ENCODE measurements around the gene EAF1.

- TF ChIP-seq CTCF (IDR thresholded peaks at IDR 0.05; ENCODE audit: control extremely low read depth in 1 of 3, insufficient read depth in 1 of 3, low read depth in 1 of 3, low read length in 3 of 3) = no peak
- TF ChIP-seq MAFK (IDR thresholded peaks at IDR 0.05; ENCODE audit: low read depth, low read length) = no peak
- no peak for TF ChIP-seq ZNF274 (IDR thresholded peaks at IDR 0.05; ENCODE audit: borderline replicate concordance, extremely low read depth, low read length)
- no peak for TF ChIP-seq EZH2 (IDR thresholded peaks at IDR 0.05; ENCODE audit: low read depth, low read length, severe bottlenecking)
- TF ChIP-seq POLR2AphosphoS5 (IDR thresholded peaks at IDR 0.05; ENCODE audit: low read depth, low read length) = no peak
- TF ChIP-seq POLR2A (IDR thresholded peaks at IDR 0.05; ENCODE audit: control extremely low read depth in 1 of 2, low read depth in 2 of 2, low read length in 2 of 2) = no peak
- no peak for TF ChIP-seq EP300 (IDR thresholded peaks at IDR 0.05; ENCODE audit: borderline replicate concordance in 1 of 2, low read depth in 2 of 2, low read length in 2 of 2)
- TF ChIP-seq RAD21 (IDR thresholded peaks at IDR 0.05 in 1 of 2, conservative IDR thresholded peaks at IDR 0.05 in 1 of 2; ENCODE audit: low read depth in 2 of 2, low read length in 2 of 2) = no peak
- no peak for TF ChIP-seq PHF8 (conservative IDR thresholded peaks at IDR 0.05; ENCODE audit: low read depth, low read length)
- no peak for TF ChIP-seq MAX (IDR thresholded peaks at IDR 0.05)
- TF ChIP-seq JUN (IDR thresholded peaks at IDR 0.05; ENCODE audit: low read depth, low read length) = no peak
- TF ChIP-seq SP1 (IDR thresholded peaks at IDR 0.05; ENCODE audit: low read depth, low read length) = no peak
- TF ChIP-seq RFX5 (IDR thresholded peaks at IDR 0.05; ENCODE audit: borderline replicate concordance, low read depth, low read length) = no peak
Observed at GRCh38 chr3:15458212-15458780, 30.9 kb downstream of the EAF1 start.

Measured in H1 (cell line).